ENCODE measurements around the gene GRAMD1B.

DNA sequence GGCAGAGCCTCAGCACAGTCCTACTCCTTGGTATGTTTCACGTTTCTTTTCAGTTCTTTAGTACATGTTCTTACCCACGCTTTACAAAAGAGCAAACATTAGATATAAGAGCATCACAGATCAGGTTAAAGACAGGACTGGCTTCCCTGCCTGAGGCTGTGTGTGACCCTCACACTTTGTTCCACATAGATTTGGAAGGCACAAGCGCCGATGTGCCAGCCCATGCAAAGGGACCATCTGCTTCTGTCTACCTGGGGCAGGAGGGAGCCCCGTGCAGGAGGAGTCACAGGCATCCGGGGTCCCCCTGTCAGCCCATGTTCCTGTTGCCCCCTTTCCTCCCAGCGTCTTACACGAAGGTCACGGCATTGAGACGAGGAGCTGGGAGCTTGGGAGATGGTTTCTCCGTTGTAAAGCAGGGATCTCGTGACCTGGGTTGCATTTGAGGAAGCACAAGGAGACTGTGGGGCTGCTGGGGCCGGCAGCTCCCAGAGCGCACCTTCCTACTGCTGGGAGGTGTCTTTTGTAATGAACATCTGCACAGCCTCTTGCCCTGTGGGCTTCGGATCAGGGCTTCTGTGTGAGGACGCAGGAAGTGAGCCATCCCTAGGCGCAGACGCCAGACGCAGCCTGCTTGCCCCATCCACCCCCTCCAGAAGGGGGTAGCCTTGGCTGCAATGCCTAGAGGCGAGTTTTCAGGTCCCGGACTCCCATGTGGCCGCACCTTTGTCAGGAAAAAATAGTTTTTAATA, 151.8 kb downstream of the GRAMD1B start:
- TF ChIP-seq, protein P1, sequence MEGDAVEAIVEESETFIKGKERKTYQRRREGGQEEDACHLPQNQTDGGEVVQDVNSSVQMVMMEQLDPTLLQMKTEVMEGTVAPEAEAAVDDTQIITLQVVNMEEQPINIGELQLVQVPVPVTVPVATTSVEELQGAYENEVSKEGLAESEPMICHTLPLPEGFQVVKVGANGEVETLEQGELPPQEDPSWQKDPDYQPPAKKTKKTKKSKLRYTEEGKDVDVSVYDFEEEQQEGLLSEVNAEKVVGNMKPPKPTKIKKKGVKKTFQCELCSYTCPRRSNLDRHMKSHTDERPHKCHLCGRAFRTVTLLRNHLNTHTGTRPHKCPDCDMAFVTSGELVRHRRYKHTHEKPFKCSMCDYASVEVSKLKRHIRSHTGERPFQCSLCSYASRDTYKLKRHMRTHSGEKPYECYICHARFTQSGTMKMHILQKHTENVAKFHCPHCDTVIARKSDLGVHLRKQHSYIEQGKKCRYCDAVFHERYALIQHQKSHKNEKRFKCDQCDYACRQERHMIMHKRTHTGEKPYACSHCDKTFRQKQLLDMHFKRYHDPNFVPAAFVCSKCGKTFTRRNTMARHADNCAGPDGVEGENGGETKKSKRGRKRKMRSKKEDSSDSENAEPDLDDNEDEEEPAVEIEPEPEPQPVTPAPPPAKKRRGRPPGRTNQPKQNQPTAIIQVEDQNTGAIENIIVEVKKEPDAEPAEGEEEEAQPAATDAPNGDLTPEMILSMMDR (conservative IDR thresholded peaks at IDR 0.05) = no peak
- TF ChIP-seq EZH2 (IDR thresholded peaks at IDR 0.05; ENCODE audit: low read depth) = no peak
